A549 (cell line): ENCODE measurements around the gene NCAM2. TPM values are rescaled to one million over a fixed set of nuclear protein-coding genes. Genes with fewer than 3 reads are reported as not detected.

Source experiments
- ATAC-seq, 2 experiments: fragments of 200-7000 bp in 1 of 2; fragments of >200 bp in 1 of 2; cut with Nextera tagmentation in 1 of 2; cut with Tn5 transposase in 1 of 2; 3 replicates each; pipeline versions ENCODE4 v1.8.0 to v1.9.1; 2018 to 2020; ENCODE audit warnings: mild to moderate bottlenecking in 1 of 2, moderate library complexity in 1 of 2
- CTCF ChIA-PET: fragments of 300-600 bp; sonication (Branson Sonifier 250); formaldehyde crosslinking; extraction: SDS; loops from one replicate; lab custom pipeline; 2021; ENCODE audit warnings: antibody characterized with exemption, inconsistent platforms; lab: Yijun Ruan, JAX
- POLR2A ChIA-PET: fragments of 350-600 bp; formaldehyde crosslinking; extraction: SDS; loops from one replicate; lab custom pipeline; 2021; ENCODE audit warnings: antibody characterized with exemption, inconsistent platforms; lab: Yijun Ruan, JAX
- DNase-seq, 2 experiments: peaks; one replicate each; pipeline versions ENCODE4 v3.0.0 to v3.0.0-alpha.2; 2011 to 2016; ENCODE audit warnings: low read depth in 1 of 2, low spot score in 1 of 2
- FAIRE-seq: peaks from 2 replicates; lab custom pipeline; 2011; peaks lifted over from hg19 to GRCh38; lab: Jason Lieb, UNC
- H3K27ac ChIP-seq, 2 experiments: fragments of >200 bp; sonication (Bioruptor Twin); formaldehyde crosslinking; 3 replicates each; pipeline ENCODE4 v1.5.1; 2016 to 2017
- H3K4me1 ChIP-seq: fragments of >200 bp; sonication (Bioruptor Twin); formaldehyde crosslinking; 3 replicates; pipeline ENCODE4 v1.6.1; 2016
- H3K4me2 ChIP-seq: fragments of >200 bp; sonication (Bioruptor Twin); formaldehyde crosslinking; 3 replicates; pipeline ENCODE4 v1.6.1; 2016
- H3K4me3 ChIP-seq: fragments of >200 bp; sonication (Bioruptor Twin); formaldehyde crosslinking; 3 replicates; pipeline ENCODE4 v1.5.1; 2016
- H3K9me3 ChIP-seq: fragments of >200 bp; sonication (Bioruptor Twin); formaldehyde crosslinking; 3 replicates; pipeline ENCODE4 v1.6.1; 2016
- BCL3 ChIP-seq: fragments of >200 bp; sonication (Bioruptor Twin); formaldehyde crosslinking; IDR thresholded peaks from 3 replicates; pipeline ENCODE4 v1.6.1; 2016
- BHLHE40 ChIP-seq: IDR thresholded peaks from 2 replicates; pipeline ENCODE4 v1.6.1; 2012; ENCODE audit warnings: low read depth, low read length, inconsistent platforms
- CHD4 ChIP-seq: fragments of 200-600 bp; sonication (generic); IDR thresholded peaks from 2 replicates; pipeline ENCODE4 v1.6.1; 2016; ENCODE audit warnings: antibody characterized with exemption, mild to moderate bottlenecking, borderline replicate concordance
- EHF ChIP-seq: fragments of 250-450 bp; sonication (Bioruptor Pico); IDR thresholded peaks from 2 replicates; pipeline ENCODE4 v1.5.0; 2020; ENCODE audit warnings: mild to moderate bottlenecking
- FOSB ChIP-seq: fragments of 250-450 bp; sonication (Bioruptor Pico); IDR thresholded peaks from 2 replicates; pipeline ENCODE4 v1.5.0; 2020; ENCODE audit warnings: mild to moderate bottlenecking, moderate library complexity
- HES2 ChIP-seq: fragments of >200 bp; sonication (Bioruptor Twin); formaldehyde crosslinking; IDR thresholded peaks from 2 replicates; pipeline ENCODE4 v1.6.1; 2016
- HEYL ChIP-seq: fragments of 250-450 bp; sonication (Bioruptor Pico); IDR thresholded peaks from 2 replicates; pipeline ENCODE4 v1.8.0; 2021; ENCODE audit warnings: mild to moderate bottlenecking, moderate library complexity
- HOXA7 ChIP-seq: fragments of 250-450 bp; sonication (Bioruptor Pico); IDR thresholded peaks from 2 replicates; pipeline ENCODE4 v1.5.0; 2020; ENCODE audit warnings: mild to moderate bottlenecking, moderate library complexity
- KDM1A ChIP-seq: fragments of 200-600 bp; sonication (generic); IDR thresholded peaks from 2 replicates; pipeline ENCODE4 v1.6.1; 2016; ENCODE audit warnings: low read depth, mild to moderate bottlenecking
- NR3C1 ChIP-seq: fragments of >200 bp; sonication (Bioruptor Twin); formaldehyde crosslinking; IDR thresholded peaks from 3 replicates; pipeline ENCODE4 v1.6.1; 2017
- PHF8 ChIP-seq: fragments of 200-600 bp; sonication (generic); IDR thresholded peaks from 2 replicates; pipeline ENCODE4 v1.6.1; 2016; ENCODE audit warnings: low read depth, mild to moderate bottlenecking, antibody characterized with exemption, moderate library complexity, borderline replicate concordance
- RAD21 ChIP-seq, 2 experiments: fragments of >200 bp in 1 of 2; sonication (Bioruptor Twin) in 1 of 2; formaldehyde crosslinking in 1 of 2; IDR thresholded peaks in 1 of 2; conservative IDR thresholded peaks in 1 of 2; 2 replicates in 1 of 2; 3 replicates in 1 of 2; pipeline ENCODE4 v1.6.1; 2012 to 2018; ENCODE audit warnings: inconsistent platforms in 1 of 2
- SMC3 ChIP-seq: fragments of >200 bp; sonication (Bioruptor Twin); formaldehyde crosslinking; IDR thresholded peaks from 3 replicates; pipeline ENCODE4 v1.6.1; 2018; ENCODE audit warnings: inconsistent platforms
- SREBF2 ChIP-seq: fragments of 450-650 bp; IDR thresholded peaks from 2 replicates; pipeline ENCODE4 v1.6.1; 2014; ENCODE audit warnings: mild to moderate bottlenecking, moderate library complexity
- ZNF302 ChIP-seq: fragments of 250-450 bp; sonication (Bioruptor Pico); IDR thresholded peaks from 2 replicates; pipeline ENCODE4 v1.9.0; 2021; ENCODE audit warnings: inconsistent platforms, mild to moderate bottlenecking, moderate library complexity
- ZSCAN20 ChIP-seq: fragments of 250-450 bp; sonication (Bioruptor Pico); IDR thresholded peaks from 2 replicates; pipeline ENCODE4 v1.8.0; 2022; ENCODE audit warnings: mild to moderate bottlenecking, moderate library complexity
- WGBS: methylation state at CpG from one replicate; pipeline ENCODE4 v1.1.6; 2017; ENCODE audit errors: missing lambda C conversion rate; 5-methylcytosine and 5-hydroxymethylcytosine counted together
- polyA plus RNA-seq, 4 experiments: library from polyadenylated mRNA; depleted of rRNA in 3 of 4; stranded (reverse); fragments of >200 nt; fragmentation: RNase III in 1 of 4; extraction: RNeasy Plus Mini Kit Qiagen cat#74134 plus additional on column Dnase treatment in 1 of 4; gene quantifications; 2 replicates in 3 of 4; 3 replicates in 1 of 4; pipeline ENCODE4 v1.2.3, GENCODE V29; 2011 to 2017
- TF ChIP-seq, protein P1 (sequence below): IDR thresholded peaks from 2 replicates; pipeline ENCODE4 v1.6.1; 2012
- TF ChIP-seq, protein P2 (sequence below): fragments of 250-450 bp; sonication (Bioruptor Pico); IDR thresholded peaks from 2 replicates; pipeline ENCODE4 v1.5.0; 2021; ENCODE audit warnings: mild to moderate bottlenecking, moderate library complexity, borderline replicate concordance
- TF ChIP-seq, protein P3 (sequence below): fragments of 250-450 bp; sonication (Bioruptor Pico); IDR thresholded peaks from 2 replicates; pipeline ENCODE4 v1.5.0; 2020; ENCODE audit warnings: low read depth, mild to moderate bottlenecking, moderate library complexity

The NCAM2 gene
- polyA plus RNA-seq, 2 of the 4 experiments (the other 2 are of a cell fraction), result not detected

DNA sequence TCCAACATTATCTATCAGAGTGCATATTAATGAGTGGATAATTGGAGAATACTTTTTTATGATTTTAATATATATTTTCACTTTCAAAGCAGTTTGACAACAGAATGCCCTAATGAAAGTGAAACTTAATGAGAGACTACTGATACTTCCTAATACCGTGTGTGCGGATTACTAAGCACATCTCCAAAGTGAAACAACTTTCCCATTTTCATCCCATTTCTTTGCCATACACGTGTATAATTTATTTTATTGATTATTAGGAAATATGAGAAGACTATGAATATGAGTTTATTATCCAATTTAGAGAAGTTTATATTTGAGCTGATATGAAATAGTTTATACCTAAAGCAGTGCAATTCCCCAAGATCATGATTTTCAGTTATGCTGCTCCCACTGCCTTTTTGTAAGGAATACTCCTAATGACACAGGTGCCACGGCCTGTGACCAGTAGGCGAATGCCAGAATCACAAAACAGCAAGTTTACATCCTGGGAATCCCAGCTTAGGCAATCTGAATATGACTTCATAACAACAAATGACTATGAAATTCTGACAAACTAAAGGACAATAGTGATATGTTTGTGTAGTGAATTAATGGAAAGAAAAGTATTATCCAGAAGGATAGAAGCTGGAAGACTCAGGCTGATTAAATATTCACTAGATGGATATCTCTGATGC, 202.9 kb downstream of the NCAM2 start:
- ChIA-PET CTCF (no interaction called here), POLR2A (no interaction called here)
- FAIRE-seq (no peak), ATAC-seq (no peak), DNase-seq (no peak)
- H3K4me2 ChIP-seq, result no peak overlapping the region
- no peak overlapping the region for H3K27ac ChIP-seq
- no peak overlapping the region for H3K4me3 ChIP-seq
- WGBS, result 21% methylated on average over 5 of the region's 5 CpGs
- TF ChIP-seq ZNF302 (CRISPR knock-in tag) (no peak), NR3C1 (no peak), PHF8 (no peak), SREBF2 (no peak)
- TF ChIP-seq, protein P1, sequence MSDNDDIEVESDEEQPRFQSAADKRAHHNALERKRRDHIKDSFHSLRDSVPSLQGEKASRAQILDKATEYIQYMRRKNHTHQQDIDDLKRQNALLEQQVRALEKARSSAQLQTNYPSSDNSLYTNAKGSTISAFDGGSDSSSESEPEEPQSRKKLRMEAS, result no peak
- H3K9me3 ChIP-seq, result no peaks in the 10 kb centered on the region
- no peaks in the 10 kb centered on the region for H3K4me1 ChIP-seq

DNA sequence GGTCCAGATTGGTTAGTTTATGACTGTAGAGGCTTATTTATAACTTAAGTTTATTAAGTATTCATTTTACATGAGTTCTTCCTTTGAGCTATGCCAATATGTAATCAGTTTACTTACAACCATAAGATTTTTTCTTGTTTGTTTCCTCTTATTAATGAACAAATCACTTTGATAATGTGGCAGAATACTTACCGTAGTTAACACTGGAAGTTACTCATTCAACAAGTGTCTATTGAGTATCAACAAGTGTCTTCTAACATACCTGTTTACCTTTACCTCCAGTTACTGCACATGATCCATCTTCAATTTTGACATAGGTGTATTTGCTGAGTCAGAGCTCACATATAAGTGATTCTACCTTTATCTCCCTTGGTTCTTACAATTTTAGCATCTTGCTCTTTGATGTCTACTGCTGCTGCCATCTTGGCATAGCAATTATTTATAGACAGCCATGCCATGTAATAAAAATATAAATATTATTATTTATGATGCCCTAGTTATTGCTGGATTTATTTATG, 205.7 kb downstream of the NCAM2 start:
- FAIRE-seq (no peak), DNase-seq (no peak), ATAC-seq (no peak)
- ChIA-PET POLR2A (no interaction called here), CTCF (no interaction called here)
- Histone ChIP-seq H3K4me2 (no peak overlapping the region), H3K27ac (no peak overlapping the region), H3K4me1 (no peaks in the 10 kb centered on the region), H3K9me3 (no peaks in the 10 kb centered on the region), H3K4me3 (no peak overlapping the region)
- TF ChIP-seq HES2 (no peak), EHF (no peak), HOXA7 (CRISPR knock-in tag) (no peak), CHD4 (no peak), ZSCAN20 (no peak), FOSB (no peak), HEYL (CRISPR knock-in tag) (no peak), BHLHE40 (no peak), RAD21 (conservative IDR thresholded peaks at IDR 0.05 in 1 of 2, IDR thresholded peaks at IDR 0.05 in 1 of 2) (no peak), SMC3 (no peak), KDM1A (no peak), BCL3 (no peak)
- TF ChIP-seq, protein P2, sequence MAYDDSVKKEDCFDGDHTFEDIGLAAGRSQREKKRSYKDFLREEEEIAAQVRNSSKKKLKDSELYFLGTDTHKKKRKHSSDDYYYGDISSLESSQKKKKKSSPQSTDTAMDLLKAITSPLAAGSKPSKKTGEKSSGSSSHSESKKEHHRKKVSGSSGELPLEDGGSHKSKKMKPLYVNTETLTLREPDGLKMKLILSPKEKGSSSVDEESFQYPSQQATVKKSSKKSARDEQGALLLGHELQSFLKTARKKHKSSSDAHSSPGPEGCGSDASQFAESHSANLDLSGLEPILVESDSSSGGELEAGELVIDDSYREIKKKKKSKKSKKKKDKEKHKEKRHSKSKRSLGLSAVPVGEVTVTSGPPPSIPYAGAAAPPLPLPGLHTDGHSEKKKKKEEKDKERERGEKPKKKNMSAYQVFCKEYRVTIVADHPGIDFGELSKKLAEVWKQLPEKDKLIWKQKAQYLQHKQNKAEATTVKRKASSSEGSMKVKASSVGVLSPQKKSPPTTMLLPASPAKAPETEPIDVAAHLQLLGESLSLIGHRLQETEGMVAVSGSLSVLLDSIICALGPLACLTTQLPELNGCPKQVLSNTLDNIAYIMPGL (CRISPR knock-in tag), result no peak
- TF ChIP-seq, protein P3, sequence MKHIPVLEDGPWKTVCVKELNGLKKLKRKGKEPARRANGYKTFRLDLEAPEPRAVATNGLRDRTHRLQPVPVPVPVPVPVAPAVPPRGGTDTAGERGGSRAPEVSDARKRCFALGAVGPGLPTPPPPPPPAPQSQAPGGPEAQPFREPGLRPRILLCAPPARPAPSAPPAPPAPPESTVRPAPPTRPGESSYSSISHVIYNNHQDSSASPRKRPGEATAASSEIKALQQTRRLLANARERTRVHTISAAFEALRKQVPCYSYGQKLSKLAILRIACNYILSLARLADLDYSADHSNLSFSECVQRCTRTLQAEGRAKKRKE, result no peak
- WGBS, result 36% methylated on average over 1 of the region's 1 CpG
